Activated CD4-positive, CD25-positive, alpha-beta regulatory T cell (primary cell): Measurements from ENCODE around the gene IDH3G.
A peak's percentile ranks its signal among the peaks of the same experiment; 100 is the strongest.

Experiments used
- DNase-seq, 4 experiments: peaks; one replicate each; lab custom pipeline; 2025; lab: John Stamatoyannopoulos, UW

The IDH3G gene

GRCh38 chrX:153773218-153773611, 21.0 kb downstream of the IDH3G start:
- no peak for DNase-seq

GRCh38 chrX:153772316-153773217, 21.6 kb downstream of the IDH3G start:
- DNase-seq, result no peak

- DNase-seq, result no peak
Measured at GRCh38 chrX:153771415-153772315, 22.5 kb downstream of the IDH3G start.

GRCh38 chrX:153770601-153771414, 23.4 kb downstream of the IDH3G start:
- no peak for DNase-seq

GRCh38 chrX:153769865-153770600, 24.1 kb downstream of the IDH3G start:
- no peak for DNase-seq

- no peak for DNase-seq
Measured at GRCh38 chrX:153769158-153769864, 24.9 kb downstream of the IDH3G start.

GRCh38 chrX:153768311-153769157, 25.6 kb downstream of the IDH3G start:
- no peak for DNase-seq

- DNase-seq, result no peak
Measured at GRCh38 chrX:153767674-153768055, 26.5 kb downstream of the IDH3G start.

GRCh38 chrX:153766871-153767673, 27.1 kb downstream of the IDH3G start:
- no peak for DNase-seq

- no peak for DNase-seq
Measured at GRCh38 chrX:153766098-153766817, 27.9 kb downstream of the IDH3G start.

GRCh38 chrX:153765138-153766079, 28.8 kb downstream of the IDH3G start:
- no peak for DNase-seq

GRCh38 chrX:153764786-153765137, 29.4 kb downstream of the IDH3G start:
- DNase-seq, result no peak

- DNase-seq, result peak; percentile 39 to 62 (median 50)
Measured at GRCh38 chrX:153763989-153764755, 30.0 kb downstream of the IDH3G start, which contains the start of gene PLXNB3. PLXNB3 (plus strand) TSS chrX:153764249; CDS start chrX:153765536, 1,287 bp downstream.

- DNase-seq, result no peak
Measured at GRCh38 chrX:153763298-153763932, 30.8 kb downstream of the IDH3G start.

- DNase-seq, result no peak
Measured at GRCh38 chrX:153762626-153763173, 31.5 kb downstream of the IDH3G start.
